ENCODE results near the gene MAPKAPK3.

The MAPKAPK3 gene

GRCh38 chr3:50639055-50639494 is 22.1 kb downstream of the MAPKAPK3 start:
- no peak overlapping the region for H3K4me3 ChIP-seq (IDR thresholded peaks at IDR 0.05; ENCODE audit: insufficient read depth, low read depth, low read length)
- no peaks in the 10 kb centered on the region for H3K27me3 ChIP-seq (ENCODE audit: insufficient read depth, low read depth)
- no peak overlapping the region for H3K4me2 ChIP-seq
- H4K20me1 ChIP-seq (ENCODE audit: insufficient read depth): no peaks in the 10 kb centered on the region
- H3K36me3 ChIP-seq (ENCODE audit: insufficient read depth): no peaks in the 10 kb centered on the region
- no peak overlapping the region for H3K9ac ChIP-seq
- no peak for TF ChIP-seq CTCF (conservative IDR thresholded peaks at IDR 0.05; ENCODE audit: low read depth, low read length)
- no peaks in the 10 kb centered on the region for H3K4me1 ChIP-seq (ENCODE audit: low read depth, poor library complexity, severe bottlenecking)
- no peak overlapping the region for H3K27ac ChIP-seq
- H3K79me2 ChIP-seq (ENCODE audit: insufficient read depth, low read depth): no peaks in the 10 kb centered on the region
- no peak overlapping the region for H2AFZ ChIP-seq (ENCODE audit: low read depth)

- no peaks in the 10 kb centered on the region for H3K4me1 ChIP-seq (ENCODE audit: low read depth, poor library complexity, severe bottlenecking)
- no peak overlapping the region for H3K9ac ChIP-seq
- no peak overlapping the region for H3K4me3 ChIP-seq (IDR thresholded peaks at IDR 0.05; ENCODE audit: insufficient read depth, low read depth, low read length)
- H3K4me2 ChIP-seq: no peak overlapping the region
- no peaks in the 10 kb centered on the region for H3K36me3 ChIP-seq (ENCODE audit: insufficient read depth)
- no peaks in the 10 kb centered on the region for H4K20me1 ChIP-seq (ENCODE audit: insufficient read depth)
- no peaks in the 10 kb centered on the region for H3K27me3 ChIP-seq (ENCODE audit: insufficient read depth, low read depth)
- no peak for TF ChIP-seq CTCF (conservative IDR thresholded peaks at IDR 0.05; ENCODE audit: low read depth, low read length)
- H2AFZ ChIP-seq (ENCODE audit: low read depth): no peak overlapping the region
- H3K79me2 ChIP-seq (ENCODE audit: insufficient read depth, low read depth): no peaks in the 10 kb centered on the region
- no peak overlapping the region for H3K27ac ChIP-seq
Observed at GRCh38 chr3:50642382-50642781, 25.4 kb downstream of the MAPKAPK3 start.

- H3K27ac ChIP-seq: no peak overlapping the region
- H3K4me1 ChIP-seq (ENCODE audit: low read depth, poor library complexity, severe bottlenecking): no peaks in the 10 kb centered on the region
- H2AFZ ChIP-seq (ENCODE audit: low read depth): no peak overlapping the region
- TF ChIP-seq CTCF (conservative IDR thresholded peaks at IDR 0.05; ENCODE audit: low read depth, low read length): no peak
- H3K4me2 ChIP-seq: no peak overlapping the region
- H4K20me1 ChIP-seq (ENCODE audit: insufficient read depth): no peaks in the 10 kb centered on the region
- no peak overlapping the region for H3K4me3 ChIP-seq (IDR thresholded peaks at IDR 0.05; ENCODE audit: insufficient read depth, low read depth, low read length)
- no peaks in the 10 kb centered on the region for H3K79me2 ChIP-seq (ENCODE audit: insufficient read depth, low read depth)
- no peak overlapping the region for H3K9ac ChIP-seq
- H3K36me3 ChIP-seq (ENCODE audit: insufficient read depth): no peaks in the 10 kb centered on the region
- H3K27me3 ChIP-seq (ENCODE audit: insufficient read depth, low read depth): no peaks in the 10 kb centered on the region
Observed at GRCh38 chr3:50644561-50644960, 27.6 kb downstream of the MAPKAPK3 start.

GRCh38 chr3:50645378-50645777 is 28.4 kb downstream of the MAPKAPK3 start:
- Histone ChIP-seq H4K20me1 (ENCODE audit: insufficient read depth) (no peaks in the 10 kb centered on the region), H3K4me2 (no peak overlapping the region), H3K9ac (no peak overlapping the region), H3K27me3 (ENCODE audit: insufficient read depth, low read depth) (no peaks in the 10 kb centered on the region), H3K4me1 (ENCODE audit: low read depth, poor library complexity, severe bottlenecking) (no peaks in the 10 kb centered on the region), H3K27ac (no peak overlapping the region), H3K4me3 (IDR thresholded peaks at IDR 0.05; ENCODE audit: insufficient read depth, low read depth, low read length) (no peak overlapping the region), H3K79me2 (ENCODE audit: insufficient read depth, low read depth) (no peaks in the 10 kb centered on the region), H3K36me3 (ENCODE audit: insufficient read depth) (no peaks in the 10 kb centered on the region), H2AFZ (ENCODE audit: low read depth) (no peak overlapping the region)
- TF ChIP-seq CTCF (conservative IDR thresholded peaks at IDR 0.05; ENCODE audit: low read depth, low read length): no peak

Data from KMS-11 (cell line).